Activated T-helper 1 cell treated with anti-CD3 and anti-CD28 coated beads, Interleukin-12 subunit alpha, Interleukin-12 subunit beta, Interleukin-2, Interleukin-4 antibody, amounts not matched to agents 30 ng/mL and 10 ng/mL and 1 ng/mL, durations not matched to agents 14 hours and 24 hours and 36 hours (primary cell): ENCODE measurements around the gene DHRS1. TPM values are rescaled to one million over a fixed set of nuclear protein-coding genes. Genes with fewer than 3 reads are reported as not detected.

Experiments
- DNase-seq: peaks from one replicate; pipeline ENCODE4 v3.0.0; 2021; ENCODE audit warnings: low spot score
- H3K27ac Mint-ChIP-seq: one replicate; pipeline ENCODE4 v1.8.0; 2021; ENCODE audit warnings: mild to moderate bottlenecking, mixed read lengths
- H3K27me3 Mint-ChIP-seq: one replicate; pipeline ENCODE4 v1.8.0; 2022; ENCODE audit warnings: mild to moderate bottlenecking, moderate library complexity, mixed read lengths; ENCODE audit not compliant: insufficient read depth
- H3K36me3 Mint-ChIP-seq: one replicate; pipeline ENCODE4 v1.8.0; 2021; ENCODE audit warnings: low read depth, mixed read lengths
- H3K4me1 Mint-ChIP-seq: one replicate; pipeline ENCODE4 v1.8.0; 2021; ENCODE audit warnings: low read depth, mixed read lengths
- H3K4me3 Mint-ChIP-seq: one replicate; pipeline ENCODE4 v1.8.0; 2021; ENCODE audit warnings: mild to moderate bottlenecking, moderate library complexity, mixed read lengths
- H3K9me3 Mint-ChIP-seq: one replicate; pipeline ENCODE4 v1.8.0; 2021; ENCODE audit warnings: mixed read lengths
- intact Hi-C: fragments of 100-400 bp; cut with micrococcal nuclease; formaldehyde crosslinking; loops from one replicate; pipeline ENCODE4 v1.15.1; 2024
- total RNA-seq: library from RNA; stranded (reverse); gene quantifications from 2 replicates; pipeline ENCODE4 v1.2.3, GENCODE V29; 2022

The DHRS1 gene
- total RNA-seq, 1 donor from 2014 or later, result 7.5 TPM

GRCh38 chr14:24259282-24260025, 40.1 kb downstream of the DHRS1 start:
- H3K4me1 Mint-ChIP-seq, result no peaks in the 10 kb centered on the region
- H3K9me3 Mint-ChIP-seq, result no peaks in the 10 kb centered on the region
- H3K27me3 Mint-ChIP-seq, result no peaks in the 10 kb centered on the region
- DNase-seq, result no peak
- no peak overlapping the region for H3K27ac Mint-ChIP-seq
- intact Hi-C loops, result no loop called here
- peaks cover 4% of the 10 kb centered on the region for H3K36me3 Mint-ChIP-seq
- no peak overlapping the region for H3K4me3 Mint-ChIP-seq

DNA sequence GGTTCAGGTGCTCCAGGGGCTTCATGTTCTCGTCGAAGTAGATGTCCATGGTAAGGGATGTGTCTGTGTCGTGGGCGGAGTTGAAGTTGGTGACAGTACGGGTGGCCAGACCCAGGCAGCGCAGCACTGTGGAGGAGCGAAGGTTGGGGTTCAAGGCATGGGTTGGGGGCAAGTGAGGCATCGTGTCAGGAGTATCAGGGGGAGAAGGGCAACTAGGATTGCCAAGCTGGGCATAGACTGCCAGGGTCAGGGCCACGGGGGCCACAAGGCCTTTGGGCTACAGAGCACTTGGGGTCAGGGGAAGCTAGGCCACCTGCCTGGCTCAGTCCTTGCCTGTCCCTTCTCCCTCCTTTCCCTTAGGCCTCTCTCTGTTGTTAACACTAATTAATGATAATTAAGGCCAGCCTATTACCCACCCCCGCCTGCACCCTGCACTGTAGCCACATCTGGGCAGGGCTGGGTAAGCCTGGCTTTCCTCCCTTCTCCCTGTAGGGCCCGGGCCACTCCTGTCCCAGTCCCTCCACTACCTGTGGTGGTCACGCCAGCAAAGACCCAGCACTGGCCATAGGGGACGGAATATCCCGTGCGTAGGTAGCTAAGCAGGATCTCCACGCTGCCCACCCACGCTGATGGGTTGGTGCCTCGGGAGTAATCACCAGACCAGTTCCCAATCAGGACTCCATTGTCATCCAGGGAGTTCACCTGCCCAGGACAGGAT, 40.9 kb downstream of the DHRS1 start:
- Mint-ChIP-seq H3K27ac (no peak overlapping the region), H3K27me3 (no peaks in the 10 kb centered on the region), H3K9me3 (no peaks in the 10 kb centered on the region), H3K36me3 (peaks cover 4% of the 10 kb centered on the region), H3K4me1 (no peaks in the 10 kb centered on the region), H3K4me3 (no peak overlapping the region)
- intact Hi-C loops, result no loop called here
- DNase-seq, result no peak

DNA sequence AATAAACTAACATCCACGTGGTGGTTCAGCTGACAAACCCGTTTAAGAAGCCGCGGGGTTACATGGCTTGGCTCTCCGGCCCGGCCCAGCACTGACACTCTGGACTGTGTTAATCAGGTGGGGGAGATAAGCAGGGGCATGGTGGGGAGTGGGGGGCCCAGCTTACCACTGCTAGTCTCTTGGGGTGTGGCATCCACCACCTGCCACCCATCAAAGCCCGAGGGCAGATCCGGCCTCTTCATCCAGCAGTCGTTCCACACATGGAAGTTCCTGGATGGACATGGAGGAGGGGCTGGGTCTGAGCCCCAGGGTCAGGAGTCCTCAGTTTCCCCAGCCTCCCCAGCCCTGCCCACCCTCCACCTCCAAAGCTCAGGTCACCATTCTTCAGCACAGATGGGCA, 41.5 kb downstream of the DHRS1 start:
- no peak overlapping the region for H3K27ac Mint-ChIP-seq
- no peaks in the 10 kb centered on the region for H3K4me1 Mint-ChIP-seq

GRCh38 chr14:24256960-24257359, 42.6 kb downstream of the DHRS1 start:
- H3K4me1 Mint-ChIP-seq, result no peaks in the 10 kb centered on the region
- DNase-seq, result no peak
- intact Hi-C loops, result no loop called here
- H3K4me3 Mint-ChIP-seq, result no peak overlapping the region
- H3K36me3 Mint-ChIP-seq, result peaks cover 4% of the 10 kb centered on the region
- no peaks in the 10 kb centered on the region for H3K27me3 Mint-ChIP-seq
- H3K27ac Mint-ChIP-seq, result no peak overlapping the region
- H3K9me3 Mint-ChIP-seq, result no peaks in the 10 kb centered on the region

More for the DNA sequence above, 41.5 kb downstream of the DHRS1 start:
- no peaks in the 10 kb centered on the region for H3K27me3 Mint-ChIP-seq
- no peak for DNase-seq
- intact Hi-C loops, result no loop called here
- H3K36me3 Mint-ChIP-seq, result peaks cover 4% of the 10 kb centered on the region
- no peak overlapping the region for H3K4me3 Mint-ChIP-seq
- no peaks in the 10 kb centered on the region for H3K9me3 Mint-ChIP-seq

DNA sequence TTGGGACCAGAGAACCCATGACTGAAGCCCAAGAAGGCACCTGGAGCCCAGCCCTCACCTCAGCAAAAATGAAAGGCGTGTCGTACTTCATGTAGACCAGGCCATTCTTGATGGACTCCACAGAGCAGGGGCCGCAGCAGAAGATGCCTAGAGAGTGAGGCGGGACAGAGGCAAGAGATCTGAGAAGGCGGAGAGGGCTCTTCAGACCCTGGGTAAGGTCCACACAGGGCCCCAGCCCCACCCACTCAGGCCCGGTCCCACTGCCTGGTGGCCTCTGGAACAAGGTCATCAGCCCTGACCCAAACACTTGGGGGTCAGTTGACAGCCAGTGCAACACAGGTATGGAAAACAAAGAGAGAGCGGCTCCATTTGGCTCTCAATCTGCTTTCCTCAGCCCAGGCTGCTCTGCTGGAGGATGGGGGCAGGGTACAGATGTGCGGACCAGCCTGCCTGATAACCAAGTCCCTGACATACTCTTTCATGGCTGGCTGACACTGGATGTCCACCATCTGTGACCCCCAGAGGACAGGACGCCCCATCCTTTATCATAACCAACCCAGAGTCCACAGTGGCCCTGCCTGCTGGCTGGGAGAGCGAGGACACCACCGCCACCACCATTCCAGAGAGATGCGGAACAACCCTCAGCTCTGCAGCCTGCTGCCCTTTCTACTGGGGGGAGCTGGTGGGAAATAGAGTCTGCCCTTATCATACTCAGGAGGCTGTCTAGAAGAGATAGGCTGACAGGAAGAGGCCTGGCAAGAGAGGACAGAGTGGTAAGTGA, 43.5 kb downstream of the DHRS1 start:
- Mint-ChIP-seq H3K9me3 (no peaks in the 10 kb centered on the region), H3K36me3 (peaks cover 4% of the 10 kb centered on the region), H3K27ac (no peak overlapping the region), H3K4me1 (peaks cover 7% of the 10 kb centered on the region), H3K27me3 (no peaks in the 10 kb centered on the region), H3K4me3 (no peak overlapping the region)
- DNase-seq, result no peak
- intact Hi-C loops, result no loop called here

DNA sequence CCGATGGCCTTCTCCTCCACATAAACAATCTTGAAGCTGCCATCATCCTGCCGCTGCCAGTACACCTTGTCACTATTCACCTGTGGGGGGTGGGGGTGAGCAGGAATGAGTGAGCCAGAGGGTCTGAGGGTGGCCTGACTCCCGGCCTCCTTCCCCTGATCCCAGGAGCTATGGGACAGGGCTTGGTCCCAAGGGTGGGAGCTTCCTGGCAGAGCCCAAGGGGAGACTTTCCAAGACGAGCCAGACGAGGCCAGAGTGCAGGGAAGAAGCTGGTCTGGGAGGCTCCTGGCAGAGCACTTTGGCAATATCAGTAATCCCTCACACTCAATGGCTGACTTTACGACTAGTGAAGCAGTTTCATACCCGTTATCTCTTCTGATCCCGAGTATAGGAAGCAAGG, 44.1 kb downstream of the DHRS1 start:
- no peaks in the 10 kb centered on the region for H3K9me3 Mint-ChIP-seq
- peaks cover 5% of the 10 kb centered on the region for H3K36me3 Mint-ChIP-seq
- H3K27ac Mint-ChIP-seq, result no peak overlapping the region
- intact Hi-C loops, result no loop called here
- no peak overlapping the region for H3K4me3 Mint-ChIP-seq
- H3K27me3 Mint-ChIP-seq, result no peaks in the 10 kb centered on the region
- DNase-seq, result no peak
- H3K4me1 Mint-ChIP-seq, result peaks cover 13% of the 10 kb centered on the region

GRCh38 chr14:24254630-24255392, 44.8 kb downstream of the DHRS1 start:
- Mint-ChIP-seq H3K4me3 (no peak overlapping the region), H3K9me3 (no peaks in the 10 kb centered on the region), H3K27ac (no peak overlapping the region), H3K27me3 (no peaks in the 10 kb centered on the region), H3K4me1 (peaks cover 20% of the 10 kb centered on the region), H3K36me3 (peaks cover 9% of the 10 kb centered on the region)
- no peak for DNase-seq
- intact Hi-C loops, result no loop called here

GRCh38 chr14:24253936-24254335, 45.6 kb downstream of the DHRS1 start:
- H3K4me3 Mint-ChIP-seq, result no peak overlapping the region
- DNase-seq, result no peak
- intact Hi-C loops, result no loop called here
- H3K4me1 Mint-ChIP-seq, result peaks cover 26% of the 10 kb centered on the region
- H3K9me3 Mint-ChIP-seq, result no peaks in the 10 kb centered on the region
- peaks cover 11% of the 10 kb centered on the region for H3K36me3 Mint-ChIP-seq
- no peak overlapping the region for H3K27ac Mint-ChIP-seq
- H3K27me3 Mint-ChIP-seq, result no peaks in the 10 kb centered on the region

DNA sequence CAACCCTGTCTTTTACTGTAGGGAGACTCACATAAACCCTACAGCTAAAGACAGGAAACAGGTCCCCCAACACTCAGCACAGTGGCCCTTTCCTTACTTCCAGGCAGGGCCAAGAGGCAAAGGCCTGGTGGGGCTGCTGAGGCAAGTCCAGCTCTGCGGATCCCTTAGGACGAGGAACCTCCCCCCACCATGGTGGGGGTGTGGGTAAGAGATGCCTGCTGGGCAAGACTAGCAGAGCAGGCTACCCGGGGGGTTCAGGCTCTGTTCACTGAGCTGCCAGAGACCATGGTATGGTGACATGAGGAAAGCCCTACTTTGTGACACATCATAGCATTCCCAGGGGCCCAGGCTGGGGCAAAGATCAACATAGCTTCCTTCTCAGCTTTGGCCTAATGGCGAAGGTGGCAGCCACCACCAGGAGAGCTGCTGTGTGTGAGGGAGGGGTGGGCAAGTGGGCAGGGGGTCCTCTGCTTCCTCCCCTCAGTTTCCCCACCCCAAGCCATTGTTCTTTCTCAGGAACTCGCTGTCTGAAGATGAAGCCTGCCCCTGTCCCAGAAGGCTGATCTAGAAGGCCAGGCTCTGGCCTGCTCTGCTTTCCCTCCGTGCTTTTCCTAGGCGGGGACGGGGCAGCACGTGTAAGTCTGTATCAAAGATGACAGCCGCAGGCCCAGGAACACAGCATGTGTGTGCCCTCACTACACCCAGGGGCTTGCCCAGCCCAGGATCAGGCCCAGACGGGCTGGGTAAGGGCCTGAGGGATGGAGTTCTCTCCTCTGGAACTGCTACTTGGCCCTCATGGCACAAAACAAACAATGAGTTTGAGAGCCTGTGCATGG, 47.1 kb downstream of the DHRS1 start:
- no peak overlapping the region for H3K27ac Mint-ChIP-seq

DNA sequence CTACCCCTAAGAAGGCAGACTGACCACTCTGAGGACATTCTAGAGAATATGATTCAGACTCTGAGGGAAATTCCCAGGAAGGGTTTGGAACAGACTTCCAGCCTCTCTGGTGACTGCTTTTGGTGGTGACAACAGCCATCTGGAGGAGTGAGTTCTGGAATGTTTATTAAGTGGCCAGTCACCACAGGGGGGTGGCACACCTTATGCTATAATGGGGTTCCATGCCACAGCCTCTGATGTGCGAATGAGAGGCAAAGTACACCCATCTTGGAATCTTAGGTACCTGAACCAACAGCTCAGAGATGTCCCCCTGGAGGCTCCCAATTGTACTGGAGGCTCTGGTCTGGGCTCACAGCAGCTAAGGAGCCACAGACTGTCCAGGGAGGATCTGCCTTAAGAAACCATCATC, 47.7 kb downstream of the DHRS1 start:
- H3K4me1 Mint-ChIP-seq, result peaks cover 43% of the 10 kb centered on the region
- H3K27ac Mint-ChIP-seq, result no peak overlapping the region
- no peaks in the 10 kb centered on the region for H3K9me3 Mint-ChIP-seq
- no peak for DNase-seq
- peaks cover 19% of the 10 kb centered on the region for H3K36me3 Mint-ChIP-seq
- no peaks in the 10 kb centered on the region for H3K27me3 Mint-ChIP-seq
- intact Hi-C loops, result no loop called here
- H3K4me3 Mint-ChIP-seq, result no peak overlapping the region

More for the DNA sequence above, 47.1 kb downstream of the DHRS1 start:
- intact Hi-C loops, result no loop called here
- H3K9me3 Mint-ChIP-seq, result no peaks in the 10 kb centered on the region
- DNase-seq, result no peak
- H3K27me3 Mint-ChIP-seq, result no peaks in the 10 kb centered on the region
- H3K4me1 Mint-ChIP-seq, result peaks cover 37% of the 10 kb centered on the region
- peaks cover 17% of the 10 kb centered on the region for H3K36me3 Mint-ChIP-seq
- no peak overlapping the region for H3K4me3 Mint-ChIP-seq

GRCh38 chr14:24250354-24250753, 49.2 kb downstream of the DHRS1 start:
- H3K4me1 Mint-ChIP-seq, result peaks cover 46% of the 10 kb centered on the region
- H3K36me3 Mint-ChIP-seq, result peaks cover 21% of the 10 kb centered on the region
- no peaks in the 10 kb centered on the region for H3K27me3 Mint-ChIP-seq
- no peaks in the 10 kb centered on the region for H3K9me3 Mint-ChIP-seq
- peak overlapping the region; percentile 61 for H3K27ac Mint-ChIP-seq
- intact Hi-C loops, result no loop called here
- DNase-seq, result no peak
- H3K4me3 Mint-ChIP-seq, result peak overlapping the region; percentile 40
